Measurements from ENCODE around the gene LAMB3.
A peak's percentile ranks its signal among the peaks of the same experiment; 100 is the strongest.

Gene LAMB3

DNA sequence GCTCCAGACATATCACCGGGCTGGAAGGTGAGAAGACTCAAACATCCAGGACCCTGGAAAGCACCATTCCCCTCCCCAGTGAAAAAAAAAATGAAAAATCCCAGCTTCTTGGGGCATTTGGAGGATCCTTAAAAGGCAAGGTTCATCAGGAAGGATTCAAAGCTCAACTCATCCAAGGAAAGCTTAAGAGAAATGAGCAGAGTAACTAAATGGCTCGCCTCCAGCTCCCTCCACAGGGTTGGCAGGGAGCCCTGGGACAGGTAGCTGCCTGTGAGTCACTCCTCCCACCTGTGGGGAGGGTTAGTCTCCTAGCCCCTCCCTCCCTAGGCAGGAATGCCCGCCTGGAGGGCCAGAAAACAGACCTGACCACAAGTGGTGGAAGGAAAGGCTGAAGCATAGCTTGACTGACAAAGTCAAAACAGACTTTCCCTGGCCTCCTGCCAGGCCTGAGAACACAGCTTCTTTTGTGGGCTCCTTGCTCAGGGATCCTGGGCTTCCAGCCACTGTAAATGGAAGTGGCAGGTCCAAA, 712 bp upstream of the LAMB3 start:
- no peak overlapping the region for H3K4me3 ChIP-seq (ENCODE audit: low read length)
- TF ChIP-seq, protein P1, sequence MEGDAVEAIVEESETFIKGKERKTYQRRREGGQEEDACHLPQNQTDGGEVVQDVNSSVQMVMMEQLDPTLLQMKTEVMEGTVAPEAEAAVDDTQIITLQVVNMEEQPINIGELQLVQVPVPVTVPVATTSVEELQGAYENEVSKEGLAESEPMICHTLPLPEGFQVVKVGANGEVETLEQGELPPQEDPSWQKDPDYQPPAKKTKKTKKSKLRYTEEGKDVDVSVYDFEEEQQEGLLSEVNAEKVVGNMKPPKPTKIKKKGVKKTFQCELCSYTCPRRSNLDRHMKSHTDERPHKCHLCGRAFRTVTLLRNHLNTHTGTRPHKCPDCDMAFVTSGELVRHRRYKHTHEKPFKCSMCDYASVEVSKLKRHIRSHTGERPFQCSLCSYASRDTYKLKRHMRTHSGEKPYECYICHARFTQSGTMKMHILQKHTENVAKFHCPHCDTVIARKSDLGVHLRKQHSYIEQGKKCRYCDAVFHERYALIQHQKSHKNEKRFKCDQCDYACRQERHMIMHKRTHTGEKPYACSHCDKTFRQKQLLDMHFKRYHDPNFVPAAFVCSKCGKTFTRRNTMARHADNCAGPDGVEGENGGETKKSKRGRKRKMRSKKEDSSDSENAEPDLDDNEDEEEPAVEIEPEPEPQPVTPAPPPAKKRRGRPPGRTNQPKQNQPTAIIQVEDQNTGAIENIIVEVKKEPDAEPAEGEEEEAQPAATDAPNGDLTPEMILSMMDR (conservative IDR thresholded peaks at IDR 0.05; ENCODE audit: low read length) = no peak
- peak; percentile 21 for DNase-seq (ENCODE audit: low read depth)

DNA sequence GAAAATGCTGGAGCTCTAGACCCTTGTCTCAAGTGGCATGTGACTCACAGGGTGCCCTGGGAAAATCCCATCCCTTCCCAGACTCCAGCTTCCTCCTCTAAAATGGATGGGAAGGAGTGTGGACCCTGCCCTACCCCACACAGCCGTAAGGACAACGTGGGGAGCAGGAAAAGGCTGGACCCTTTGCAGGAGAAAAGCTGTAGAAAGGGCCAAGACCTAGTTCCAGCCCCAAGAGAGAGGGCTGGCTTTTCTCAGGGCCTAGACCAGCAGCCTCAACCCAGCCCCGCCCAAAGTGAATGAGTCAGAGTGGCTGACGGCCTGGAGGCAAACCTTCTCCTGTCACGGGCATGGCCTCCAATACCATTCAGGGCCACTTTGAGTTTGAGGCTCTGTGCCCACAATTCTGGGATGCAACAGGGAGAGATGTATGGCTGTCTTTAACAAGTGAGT, 1.1 kb downstream of the LAMB3 start:
- H3K4me3 ChIP-seq (ENCODE audit: low read length) = no peak overlapping the region
- peak; percentile 68 for DNase-seq (ENCODE audit: low read depth)
- TF ChIP-seq, protein P1 (conservative IDR thresholded peaks at IDR 0.05; ENCODE audit: low read length) = no peak

GRCh38 chr1:209650454-209650853, 1.8 kb downstream of the LAMB3 start:
- TF ChIP-seq, protein P1 (conservative IDR thresholded peaks at IDR 0.05; ENCODE audit: low read length) = no peak
- no peak overlapping the region for H3K4me3 ChIP-seq (ENCODE audit: low read length)
- DNase-seq (ENCODE audit: low read depth) = peak; percentile 57

- peak; percentile 86 for DNase-seq (ENCODE audit: low read depth)
- TF ChIP-seq, protein P1 (conservative IDR thresholded peaks at IDR 0.05; ENCODE audit: low read length) = no peak
- H3K4me3 ChIP-seq (ENCODE audit: low read length) = no peak overlapping the region
Measured at GRCh38 chr1:209648931-209649776, 3.1 kb downstream of the LAMB3 start.

DNA sequence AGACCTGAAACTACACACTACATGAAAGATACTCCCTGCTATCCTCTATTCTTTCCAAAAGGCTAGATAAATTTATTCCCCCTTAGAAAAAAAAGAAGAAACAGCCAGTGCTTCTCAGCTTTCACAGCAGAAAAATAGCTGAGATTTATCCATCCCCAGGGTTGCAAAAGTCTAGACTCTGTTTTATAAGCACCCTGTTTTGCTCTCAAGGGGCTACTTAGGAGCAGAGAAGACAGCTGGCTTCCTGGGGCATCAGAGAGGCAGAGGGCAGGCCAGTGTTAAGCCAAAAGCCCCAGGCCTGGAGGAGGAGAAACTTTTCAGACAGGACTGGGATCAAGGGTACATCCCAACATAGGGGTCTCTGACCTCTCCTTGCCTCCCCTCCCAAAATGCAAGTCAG, 3.9 kb downstream of the LAMB3 start:
- no peak for DNase-seq (ENCODE audit: low read depth)
- no peak overlapping the region for H3K4me3 ChIP-seq (ENCODE audit: low read length)
- TF ChIP-seq, protein P1 (conservative IDR thresholded peaks at IDR 0.05; ENCODE audit: low read length) = no peak

GRCh38 chr1:209647156-209647555, 5.1 kb downstream of the LAMB3 start:
- TF ChIP-seq, protein P1 (conservative IDR thresholded peaks at IDR 0.05; ENCODE audit: low read length) = no peak
- no peak for DNase-seq (ENCODE audit: low read depth)
- no peak overlapping the region for H3K4me3 ChIP-seq (ENCODE audit: low read length)

DNA sequence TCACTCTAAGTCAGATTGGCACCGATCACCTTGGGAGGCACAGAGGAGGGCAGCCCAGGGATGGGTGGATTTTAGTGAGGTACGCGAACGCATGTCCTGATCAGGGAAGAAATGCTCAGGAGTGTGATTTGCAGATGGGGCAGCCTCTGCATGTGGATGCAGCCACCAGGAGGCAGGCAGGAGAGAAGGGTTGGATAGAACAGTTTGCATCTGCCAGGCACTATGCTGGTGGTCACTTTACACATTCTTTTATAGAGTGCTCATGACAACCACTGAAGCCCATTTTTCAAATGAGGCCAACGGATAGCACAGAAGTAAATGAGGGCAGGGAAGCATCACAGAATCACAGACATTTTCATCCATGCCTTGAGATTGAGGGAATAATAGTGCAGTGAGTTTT, 5.7 kb downstream of the LAMB3 start:
- TF ChIP-seq, protein P1 (conservative IDR thresholded peaks at IDR 0.05; ENCODE audit: low read length) = peak; percentile 57
- no peak overlapping the region for H3K4me3 ChIP-seq (ENCODE audit: low read length)
- peak; percentile 68 for DNase-seq (ENCODE audit: low read depth)

Data from AG10803 (cell line).